IgD-negative memory B cell (primary cell): ENCODE measurements around the gene GGCT. TPM values are rescaled to one million over a fixed set of nuclear protein-coding genes. Genes with fewer than 3 reads are reported as not detected.
A peak's percentile ranks its signal among the peaks of the same experiment; 100 is the strongest.
"Not testable (repeated sequence)": the region's sequence is repeated elsewhere in the genome, so short reads cannot be mapped to it uniquely, and the experiment has no call there.

Source experiments
- H3K27ac Mint-ChIP-seq, 3 donors: one replicate each; pipeline ENCODE4 v1.8.0; 2020 to 2022; ENCODE audit warnings: mild to moderate bottlenecking in 3 of 3, mixed read lengths in 3 of 3, moderate library complexity in 1 of 3
- H3K27me3 Mint-ChIP-seq: one replicate; pipeline ENCODE4 v1.8.0; 2021; ENCODE audit warnings: mixed read lengths
- H3K36me3 Mint-ChIP-seq: one replicate; pipeline ENCODE4 v1.8.0; 2020; ENCODE audit warnings: mild to moderate bottlenecking, mixed read lengths
- H3K4me1 Mint-ChIP-seq, 3 donors: one replicate each; pipeline ENCODE4 v1.8.0; 2020 to 2022; ENCODE audit warnings: mixed read lengths in 3 of 3, mild to moderate bottlenecking in 1 of 3
- H3K4me3 Mint-ChIP-seq, 4 donors: one replicate each; pipeline ENCODE4 v1.8.0; 2020 to 2022; ENCODE audit warnings: mild to moderate bottlenecking in 4 of 4, mixed read lengths in 4 of 4, moderate library complexity in 3 of 4
- H3K9me3 Mint-ChIP-seq, 3 donors: one replicate each; pipeline ENCODE4 v1.8.0; 2020 to 2021; ENCODE audit warnings: mixed read lengths in 3 of 3, mild to moderate bottlenecking in 1 of 3
- polyA plus RNA-seq: library from polyadenylated mRNA; unstranded; fragments of 300-500 nt; fragmentation: Illumina TruSeq; gene quantifications from one replicate; pipeline ENCODE4 v1.2.3, GENCODE V29; 2021

GGCT gene, protein sequence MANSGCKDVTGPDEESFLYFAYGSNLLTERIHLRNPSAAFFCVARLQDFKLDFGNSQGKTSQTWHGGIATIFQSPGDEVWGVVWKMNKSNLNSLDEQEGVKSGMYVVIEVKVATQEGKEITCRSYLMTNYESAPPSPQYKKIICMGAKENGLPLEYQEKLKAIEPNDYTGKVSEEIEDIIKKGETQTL
- polyA plus RNA-seq, result 25.4 TPM

DNA sequence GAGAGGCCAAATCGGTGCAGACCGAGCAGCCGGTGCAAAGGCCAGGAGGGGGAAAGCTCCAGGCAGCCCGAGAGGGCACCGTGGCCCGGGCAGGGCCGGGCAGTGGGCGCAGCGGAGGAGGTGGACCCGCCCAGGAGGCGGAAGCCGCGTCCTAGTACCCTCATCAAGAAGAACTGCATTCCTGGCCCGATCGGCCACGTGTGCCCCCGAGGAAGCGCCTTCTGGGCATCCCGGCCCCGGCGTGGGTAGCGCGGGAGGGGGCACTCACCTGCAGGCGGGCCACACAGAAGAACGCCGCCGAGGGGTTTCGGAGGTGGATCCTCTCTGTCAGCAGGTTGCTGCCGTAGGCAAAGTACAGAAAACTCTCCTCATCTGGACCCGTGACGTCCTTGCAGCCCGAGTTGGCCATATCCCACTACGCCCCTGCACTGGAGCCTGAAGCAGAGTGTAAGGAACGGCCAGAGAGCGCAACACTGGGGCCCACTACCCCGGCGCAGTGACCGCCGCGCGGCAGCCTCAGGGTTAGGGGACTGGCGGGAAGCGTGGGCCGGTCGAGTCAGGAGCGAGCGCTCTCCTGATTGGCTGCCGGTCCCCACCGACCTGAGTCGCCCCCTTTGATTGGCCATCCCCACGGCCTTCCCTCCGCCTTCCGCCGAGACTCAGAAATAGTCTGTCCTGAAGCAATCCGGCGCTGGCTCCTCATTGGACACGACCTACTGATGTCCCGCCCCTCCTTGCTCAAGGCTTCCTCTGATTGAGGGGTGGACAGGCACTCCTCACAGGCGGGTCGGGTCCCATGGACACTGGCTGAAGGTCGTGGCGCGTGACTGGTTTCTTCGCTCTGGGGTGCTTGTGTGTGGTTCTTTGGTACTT lies at the start of gene GGCT:
TSS of gene GGCT (minus strand) at position 529 of the 873 bp plus-strand sequence. CDS start at position 409, 120 bp downstream.
- Mint-ChIP-seq H3K9me3 (no peaks in the 10 kb centered on the region), H3K27ac (peak within 1 kb of the TSS; percentile 8 to 84 (median 80)), H3K4me3 (peak within 1 kb of the TSS; percentile 87 to 99 (median 96)), H3K27me3 (no peaks in the 10 kb centered on the region), H3K36me3 (peaks cover 9% of the 10 kb centered on the region), H3K4me1 (peaks cover 18 to 26% (median 24%) of the 10 kb centered on the region in 3 donors)

DNA sequence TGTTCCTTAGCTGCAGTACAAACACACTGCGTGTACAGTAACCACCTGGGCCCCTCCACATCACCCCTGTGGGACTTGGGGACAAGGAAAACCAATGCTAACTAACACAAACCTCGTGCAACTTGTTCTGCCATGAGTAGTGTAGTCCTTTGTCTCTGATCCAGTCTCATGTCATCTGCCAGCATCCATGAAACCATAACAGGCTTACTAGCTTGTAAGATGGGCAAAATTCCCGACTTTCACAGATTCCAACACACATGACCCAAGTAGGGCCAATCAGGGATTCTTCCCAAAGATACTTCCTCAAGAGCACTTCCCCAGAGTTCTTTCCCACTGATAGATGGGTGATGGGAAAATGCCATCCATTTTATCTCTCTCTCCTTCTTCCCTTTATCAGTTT lies 48.9 kb upstream of the GGCT start:
- peaks cover 0 to 5% (median 4%) of the 10 kb centered on the region in 3 donors for H3K4me1 Mint-ChIP-seq
- no peaks in the 10 kb centered on the region for H3K9me3 Mint-ChIP-seq
- no peak overlapping the region for H3K27ac Mint-ChIP-seq
- no peaks in the 10 kb centered on the region for H3K36me3 Mint-ChIP-seq
- no peak overlapping the region for H3K4me3 Mint-ChIP-seq
- H3K27me3 Mint-ChIP-seq, result no peaks in the 10 kb centered on the region

- H3K36me3 Mint-ChIP-seq, result no peaks in the 10 kb centered on the region
- no peak overlapping the region for H3K27ac Mint-ChIP-seq
- H3K27me3 Mint-ChIP-seq, result no peaks in the 10 kb centered on the region
- no peaks in the 10 kb centered on the region for H3K9me3 Mint-ChIP-seq
- peaks cover 0 to 5% (median 4%) of the 10 kb centered on the region in 3 donors for H3K4me1 Mint-ChIP-seq
- H3K4me3 Mint-ChIP-seq, result no peak overlapping the region
These were observed 48.5 kb upstream of the GGCT start for GRCh38 chr7:30553141-30553540.

GRCh38 chr7:30552330-30552729 lies 47.7 kb upstream of the GGCT start:
- H3K36me3 Mint-ChIP-seq, result no peaks in the 10 kb centered on the region
- peak overlapping the region in 1 of 3 donors; percentile 4 for H3K27ac Mint-ChIP-seq
- no peak overlapping the region for H3K4me3 Mint-ChIP-seq
- peaks cover 0 to 5% (median 4%) of the 10 kb centered on the region in 3 donors for H3K4me1 Mint-ChIP-seq
- no peaks in the 10 kb centered on the region for H3K9me3 Mint-ChIP-seq
- H3K27me3 Mint-ChIP-seq, result no peaks in the 10 kb centered on the region

DNA sequence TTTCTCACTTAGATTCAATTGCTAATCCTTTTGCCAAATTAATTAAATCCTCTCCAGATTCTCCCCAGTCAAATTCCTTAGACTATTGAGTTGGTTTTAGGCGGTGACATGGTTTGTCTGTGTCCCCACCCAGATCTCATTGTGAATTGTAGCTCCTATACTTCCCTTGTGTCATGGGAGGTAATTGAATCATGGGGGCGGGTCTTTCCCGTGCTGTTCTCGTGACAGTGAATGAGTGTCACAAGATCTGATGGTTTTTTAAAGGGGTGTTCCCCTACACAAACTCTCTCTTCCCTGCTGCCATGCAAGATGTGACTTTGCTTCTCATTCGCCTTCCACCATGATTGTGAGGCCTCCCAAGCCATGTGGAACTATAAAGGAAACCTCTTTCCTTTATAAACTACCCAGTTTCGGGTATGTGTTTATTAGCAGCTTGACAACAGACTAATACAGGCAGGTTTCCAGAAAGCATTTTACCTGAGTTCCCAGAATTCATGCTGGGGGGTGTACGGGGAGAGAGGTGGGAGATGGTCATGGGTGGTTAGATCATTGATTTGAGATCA lies 45.4 kb upstream of the GGCT start:
- Mint-ChIP-seq H3K27me3 (no peaks in the 10 kb centered on the region), H3K9me3 (no peaks in the 10 kb centered on the region), H3K4me1 (peaks cover 0 to 5% (median 5%) of the 10 kb centered on the region in 3 donors), H3K4me3 (no peak overlapping the region), H3K27ac (peak overlapping the region in 1 of 3 donors; percentile 25), H3K36me3 (peaks cover 2% of the 10 kb centered on the region)

- no peak overlapping the region for H3K27ac Mint-ChIP-seq
- H3K4me3 Mint-ChIP-seq, result no peak overlapping the region
- no peaks in the 10 kb centered on the region for H3K27me3 Mint-ChIP-seq
- peaks cover 0 to 5% (median 5%) of the 10 kb centered on the region in 3 donors for H3K4me1 Mint-ChIP-seq
- H3K36me3 Mint-ChIP-seq, result peaks cover 9% of the 10 kb centered on the region
- no peaks in the 10 kb centered on the region for H3K9me3 Mint-ChIP-seq
These were observed 44.2 kb upstream of the GGCT start for GRCh38 chr7:30548845-30549244.

GRCh38 chr7:30546596-30546995 lies 42.0 kb upstream of the GGCT start:
- peaks cover 9% of the 10 kb centered on the region for H3K36me3 Mint-ChIP-seq
- peaks cover 0 to 2% (median 0%) of the 10 kb centered on the region in 3 donors for H3K9me3 Mint-ChIP-seq
- peaks cover 0 to 5% (median 5%) of the 10 kb centered on the region in 3 donors for H3K4me1 Mint-ChIP-seq
- no peak overlapping the region for H3K4me3 Mint-ChIP-seq
- no peaks in the 10 kb centered on the region for H3K27me3 Mint-ChIP-seq
- no peak overlapping the region for H3K27ac Mint-ChIP-seq

- Mint-ChIP-seq H3K4me1 (peaks cover 0 to 2% (median 2%) of the 10 kb centered on the region in 3 donors), H3K9me3 (peaks cover 0 to 2% (median 0%) of the 10 kb centered on the region in 3 donors), H3K27ac (no peak overlapping the region), H3K4me3 (no peak overlapping the region), H3K36me3 (peaks cover 9% of the 10 kb centered on the region), H3K27me3 (no peaks in the 10 kb centered on the region)
These were observed 41.3 kb upstream of the GGCT start for GRCh38 chr7:30545791-30546555.

DNA sequence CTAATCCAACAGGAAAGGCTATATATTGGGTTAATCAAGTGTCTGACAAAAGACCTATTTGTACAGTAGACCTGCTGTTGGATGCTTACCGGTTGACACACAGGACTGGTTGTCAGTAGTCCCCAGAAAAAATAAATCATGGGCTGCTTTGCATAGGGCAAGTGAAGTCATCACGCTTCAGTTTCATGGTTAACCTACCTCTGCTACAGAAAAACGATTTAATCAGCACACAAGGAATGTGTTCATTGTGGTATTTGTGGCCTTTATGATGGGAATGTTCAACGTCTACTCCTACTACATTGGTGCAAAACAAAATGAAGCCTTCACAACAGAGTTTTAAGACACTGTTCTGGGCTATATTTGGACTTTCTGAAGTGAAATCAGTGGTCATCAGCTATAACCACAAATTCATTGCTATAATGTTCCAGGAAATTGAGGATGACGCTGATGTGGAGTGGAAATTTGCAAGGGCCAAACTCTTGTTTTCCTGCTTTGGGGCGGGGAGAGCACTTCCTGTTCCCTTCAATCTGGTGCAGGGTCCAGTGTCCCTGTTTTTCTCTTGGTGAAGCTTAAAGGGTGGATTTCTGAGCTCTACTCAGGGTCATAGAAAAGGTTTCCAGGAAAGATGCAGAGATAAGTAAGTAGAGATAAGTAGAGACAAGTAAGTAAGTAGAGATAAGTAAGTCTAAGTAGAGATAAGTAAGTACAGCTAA lies 39.3 kb upstream of the GGCT start:
- Mint-ChIP-seq H3K4me1 (peaks cover 0 to 1% (median 0%) of the 10 kb centered on the region in 3 donors), H3K27ac (peak overlapping the region in 1 of 3 donors; percentile 36), H3K4me3 (no peak overlapping the region), H3K9me3 (peaks cover 0 to 2% (median 0%) of the 10 kb centered on the region in 3 donors), H3K36me3 (peaks cover 12% of the 10 kb centered on the region), H3K27me3 (no peaks in the 10 kb centered on the region)

- H3K36me3 Mint-ChIP-seq, result peaks cover 16% of the 10 kb centered on the region
These were observed 38.5 kb upstream of the GGCT start for GRCh38 chr7:30543115-30543514.

GRCh38 chr7:30533886-30534285 lies 29.3 kb upstream of the GGCT start:
- H3K27me3 Mint-ChIP-seq, result no peaks in the 10 kb centered on the region
- H3K9me3 Mint-ChIP-seq, result no peaks in the 10 kb centered on the region
- H3K36me3 Mint-ChIP-seq, result peaks cover 3% of the 10 kb centered on the region
- no peak overlapping the region for H3K4me3 Mint-ChIP-seq
- H3K27ac Mint-ChIP-seq, result peak overlapping the region in 1 of 3 donors; percentile 72
- peaks cover 0 to 2% (median 0%) of the 10 kb centered on the region in 3 donors for H3K4me1 Mint-ChIP-seq

More at GRCh38 chr7:30543115-30543514, 38.5 kb upstream of the GGCT start:
- not testable (repeated sequence) for H3K27me3 Mint-ChIP-seq, H3K27ac Mint-ChIP-seq, H3K9me3 Mint-ChIP-seq, H3K4me1 Mint-ChIP-seq, H3K4me3 Mint-ChIP-seq

- no peak overlapping the region for H3K4me3 Mint-ChIP-seq
- H3K9me3 Mint-ChIP-seq, result no peaks in the 10 kb centered on the region
- no peak overlapping the region for H3K27ac Mint-ChIP-seq
- H3K4me1 Mint-ChIP-seq, result peaks cover 0 to 4% (median 0%) of the 10 kb centered on the region in 3 donors
- peaks cover 2% of the 10 kb centered on the region for H3K36me3 Mint-ChIP-seq
- H3K27me3 Mint-ChIP-seq, result no peaks in the 10 kb centered on the region
These were observed 26.7 kb upstream of the GGCT start for GRCh38 chr7:30531286-30531685.

- peaks cover 3% of the 10 kb centered on the region for H3K36me3 Mint-ChIP-seq
- no peak overlapping the region for H3K4me3 Mint-ChIP-seq
- no peaks in the 10 kb centered on the region for H3K27me3 Mint-ChIP-seq
- no peaks in the 10 kb centered on the region for H3K9me3 Mint-ChIP-seq
- peaks cover 0 to 4% (median 0%) of the 10 kb centered on the region in 3 donors for H3K4me1 Mint-ChIP-seq
- no peak overlapping the region for H3K27ac Mint-ChIP-seq
These were observed 25.7 kb upstream of the GGCT start for GRCh38 chr7:30530373-30530772.

DNA sequence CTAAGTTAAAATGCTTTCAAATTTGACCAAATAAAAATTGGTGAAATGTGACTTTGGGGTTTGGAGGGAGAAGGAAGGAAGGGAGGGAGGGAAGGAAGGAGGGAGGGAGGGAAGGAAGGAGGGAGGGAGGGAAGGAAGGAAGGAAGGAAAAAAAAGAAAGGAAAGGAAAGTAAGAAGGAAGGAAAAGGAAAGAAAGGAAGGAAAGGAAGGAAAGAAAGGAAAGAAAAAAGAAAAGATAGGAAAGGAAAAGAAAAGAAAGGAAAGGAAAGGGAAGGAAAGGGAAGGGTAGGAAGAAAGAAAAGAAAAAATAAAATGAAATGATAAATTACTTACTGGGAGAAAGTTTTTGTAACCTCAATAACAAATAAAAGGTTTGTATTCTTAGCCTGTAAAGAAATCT lies 24.1 kb upstream of the GGCT start:
- Mint-ChIP-seq H3K27me3 (no peaks in the 10 kb centered on the region), H3K9me3 (no peaks in the 10 kb centered on the region), H3K4me3 (no peak overlapping the region), H3K27ac (no peak overlapping the region), H3K36me3 (peaks cover 4% of the 10 kb centered on the region), H3K4me1 (peaks cover 0 to 2% (median 0%) of the 10 kb centered on the region in 3 donors)
